NT2/D1 (cell line): ENCODE measurements around the gene NECTIN1.
A peak's percentile ranks its signal among the peaks of the same experiment; 100 is the strongest.

ENCODE experiments used
- DNase-seq: peaks from one replicate; pipeline ENCODE4 v3.0.0-alpha.2; 2011; ENCODE audit warnings: low read depth, low spot score
- H3K27me3 ChIP-seq: 2 replicates; pipeline ENCODE4 v1.6.0; 2011; ENCODE audit warnings: mild to moderate bottlenecking; ENCODE audit not compliant: insufficient read length, insufficient read depth
- H3K36me3 ChIP-seq: 2 replicates; pipeline ENCODE4 v1.6.1; 2011; ENCODE audit warnings: mild to moderate bottlenecking, low read length, mixed read lengths; ENCODE audit not compliant: insufficient read depth, insufficient read length
- H3K4me1 ChIP-seq: 2 replicates; pipeline ENCODE4 v1.5.1; 2011; ENCODE audit not compliant: insufficient read depth, insufficient read length
- H3K4me3 ChIP-seq: 2 replicates; pipeline ENCODE4 v1.5.1; 2011; ENCODE audit warnings: low read depth; ENCODE audit not compliant: insufficient read length
- H3K9ac ChIP-seq: 2 replicates; pipeline ENCODE4 v1.6.0; 2011; ENCODE audit warnings: low read depth; ENCODE audit not compliant: insufficient read length
- H3K9me3 ChIP-seq: 2 replicates; pipeline ENCODE4 v1.5.1; 2011; ENCODE audit warnings: mild to moderate bottlenecking, low read length; ENCODE audit not compliant: insufficient read depth
- SUZ12 ChIP-seq: IDR thresholded peaks from 2 replicates; pipeline ENCODE4 v1.6.1; 2011; ENCODE audit not compliant: insufficient read length, insufficient read depth; ENCODE audit errors: extremely low read depth
- YY1 ChIP-seq: IDR thresholded peaks from 2 replicates; pipeline ENCODE4 v1.6.1; 2011; ENCODE audit not compliant: insufficient read length, insufficient read depth
- ZNF274 ChIP-seq: IDR thresholded peaks from 2 replicates; pipeline ENCODE4 v1.6.1; 2011; ENCODE audit warnings: mild to moderate bottlenecking, low read depth, low read length

NECTIN1 gene

GRCh38 chr11:119759324-119759723 is 30.3 kb upstream of the NECTIN1 start:
- no peak for TF ChIP-seq YY1
- TF ChIP-seq SUZ12, result no peak
- no peak for TF ChIP-seq ZNF274
- H3K9ac ChIP-seq, result no peak overlapping the region
- no peaks in the 10 kb centered on the region for H3K36me3 ChIP-seq
- no peak overlapping the region for H3K4me3 ChIP-seq
- no peak for DNase-seq
- no peaks in the 10 kb centered on the region for H3K27me3 ChIP-seq
- no peaks in the 10 kb centered on the region for H3K9me3 ChIP-seq
- peaks cover 11% of the 10 kb centered on the region for H3K4me1 ChIP-seq

- no peak overlapping the region for H3K4me3 ChIP-seq
- no peaks in the 10 kb centered on the region for H3K36me3 ChIP-seq
- peaks cover 10% of the 10 kb centered on the region for H3K4me1 ChIP-seq
- H3K9ac ChIP-seq, result no peak overlapping the region
- no peaks in the 10 kb centered on the region for H3K27me3 ChIP-seq
- no peaks in the 10 kb centered on the region for H3K9me3 ChIP-seq
- TF ChIP-seq ZNF274 (no peak), SUZ12 (no peak), YY1 (no peak)
- DNase-seq, result no peak
Observed at GRCh38 chr11:119758291-119758690, 29.3 kb upstream of the NECTIN1 start.

- Histone ChIP-seq H3K9me3 (no peaks in the 10 kb centered on the region), H3K27me3 (no peaks in the 10 kb centered on the region), H3K36me3 (no peaks in the 10 kb centered on the region), H3K9ac (no peak overlapping the region), H3K4me3 (no peak overlapping the region), H3K4me1 (peaks cover 6% of the 10 kb centered on the region)
- DNase-seq, result no peak
- no peak for TF ChIP-seq ZNF274
- no peak for TF ChIP-seq SUZ12
- TF ChIP-seq YY1, result no peak
Observed at GRCh38 chr11:119757378-119757777, 28.4 kb upstream of the NECTIN1 start.

GRCh38 chr11:119756169-119756865 is 27.3 kb upstream of the NECTIN1 start:
- H3K4me1 ChIP-seq, result peaks cover 6% of the 10 kb centered on the region
- no peaks in the 10 kb centered on the region for H3K27me3 ChIP-seq
- no peaks in the 10 kb centered on the region for H3K36me3 ChIP-seq
- no peak for DNase-seq
- no peaks in the 10 kb centered on the region for H3K9me3 ChIP-seq
- H3K4me3 ChIP-seq, result no peak overlapping the region
- TF ChIP-seq YY1 (no peak), ZNF274 (no peak), SUZ12 (no peak)
- no peak overlapping the region for H3K9ac ChIP-seq

- H3K4me1 ChIP-seq, result peaks cover 6% of the 10 kb centered on the region
- H3K36me3 ChIP-seq, result no peaks in the 10 kb centered on the region
- no peak for DNase-seq
Observed at GRCh38 chr11:119755356-119756071, 26.5 kb upstream of the NECTIN1 start.

GRCh38 chr11:119754656-119755355 is 25.8 kb upstream of the NECTIN1 start:
- no peaks in the 10 kb centered on the region for H3K27me3 ChIP-seq
- peaks cover 6% of the 10 kb centered on the region for H3K4me1 ChIP-seq
- H3K9me3 ChIP-seq, result no peaks in the 10 kb centered on the region
- H3K9ac ChIP-seq, result no peak overlapping the region
- DNase-seq, result no peak
- H3K36me3 ChIP-seq, result no peaks in the 10 kb centered on the region
- TF ChIP-seq YY1 (no peak), SUZ12 (no peak), ZNF274 (no peak)
- H3K4me3 ChIP-seq, result no peak overlapping the region

More at GRCh38 chr11:119755356-119756071, 26.5 kb upstream of the NECTIN1 start:
- TF ChIP-seq ZNF274, result no peak
- no peak for TF ChIP-seq YY1
- TF ChIP-seq SUZ12, result no peak
- Histone ChIP-seq H3K27me3 (no peaks in the 10 kb centered on the region), H3K4me3 (no peak overlapping the region), H3K9ac (peak overlapping the region; percentile 42), H3K9me3 (no peaks in the 10 kb centered on the region)

GRCh38 chr11:119754199-119754598 is 25.2 kb upstream of the NECTIN1 start:
- Histone ChIP-seq H3K4me1 (peaks cover 6% of the 10 kb centered on the region), H3K4me3 (no peak overlapping the region), H3K9me3 (no peaks in the 10 kb centered on the region), H3K9ac (no peak overlapping the region), H3K27me3 (no peaks in the 10 kb centered on the region), H3K36me3 (no peaks in the 10 kb centered on the region)
- no peak for DNase-seq
- TF ChIP-seq SUZ12, result no peak
- TF ChIP-seq ZNF274, result no peak
- TF ChIP-seq YY1, result no peak
